NCI-H1694 (cell line): ENCODE measurements around the gene ITGAE.
"Not testable (repeated sequence)": the region's sequence is repeated elsewhere in the genome, so short reads cannot be mapped to it uniquely, and the experiment has no call there.

Experiments used
- DNase-seq: peaks from one replicate; lab custom pipeline; 2025; lab: John Stamatoyannopoulos, UW

Gene ITGAE

GRCh38 chr17:3727041-3727440 lies 73.9 kb downstream of the ITGAE start:
- DNase-seq: no peak

GRCh38 chr17:3724378-3725077 lies 76.5 kb downstream of the ITGAE start:
- no peak for DNase-seq

GRCh38 chr17:3723556-3724377 lies 77.2 kb downstream of the ITGAE start, which contains the start of gene HASPIN:
HASPIN (plus strand) TSS chr17:3723903; CDS start chr17:3723936, 33 bp downstream.
- peak; percentile 75 for DNase-seq

- DNase-seq: no peak
Measured at GRCh38 chr17:3723188-3723555, 77.8 kb downstream of the ITGAE start.

- no peak for DNase-seq
Measured at GRCh38 chr17:3722716-3723115, 78.3 kb downstream of the ITGAE start.

GRCh38 chr17:3719265-3719664 lies 81.7 kb downstream of the ITGAE start:
- DNase-seq: no peak

GRCh38 chr17:3718201-3718600 lies 82.8 kb downstream of the ITGAE start:
- no peak for DNase-seq

GRCh38 chr17:3715296-3715695 lies 85.7 kb downstream of the ITGAE start:
- no peak for DNase-seq

- no peak for DNase-seq
Measured at GRCh38 chr17:3712811-3713463, 88.1 kb downstream of the ITGAE start.

GRCh38 chr17:3710951-3711383 lies 90.0 kb downstream of the ITGAE start:
- no peak for DNase-seq

- DNase-seq: no peak
Measured at GRCh38 chr17:3708366-3708765, 92.6 kb downstream of the ITGAE start.

- not testable (repeated sequence) for DNase-seq
Measured at GRCh38 chr17:3705718-3705984, 95.3 kb downstream of the ITGAE start.

- DNase-seq: no peak
Measured at GRCh38 chr17:3704931-3705717, 95.9 kb downstream of the ITGAE start.

- DNase-seq: not testable (repeated sequence)
Measured at GRCh38 chr17:3702041-3702539, 98.9 kb downstream of the ITGAE start.

GRCh38 chr17:3699951-3700350 lies 101.0 kb downstream of the ITGAE start:
- DNase-seq: no peak

GRCh38 chr17:3698139-3698538 lies 102.8 kb downstream of the ITGAE start:
- DNase-seq: no peak

- no peak for DNase-seq
Measured at GRCh38 chr17:3697103-3697476, 103.9 kb downstream of the ITGAE start.

GRCh38 chr17:3695723-3696411 lies 105.1 kb downstream of the ITGAE start, which contains the start of gene P2RX5:
P2RX5 (minus strand) TSS chr17:3696155; CDS start chr17:3696005, 150 bp downstream.
- DNase-seq: no peak

GRCh38 chr17:3695129-3695722 lies 105.8 kb downstream of the ITGAE start:
- DNase-seq: no peak

- DNase-seq: no peak
Measured at GRCh38 chr17:3693829-3694231, 107.2 kb downstream of the ITGAE start.

GRCh38 chr17:3693141-3693540 lies 107.8 kb downstream of the ITGAE start:
- DNase-seq: no peak
